COLO829 (cell line): ENCODE results near the gene MYO1C.
"Not testable (repeated sequence)": the region's sequence is repeated elsewhere in the genome, so short reads cannot be mapped to it uniquely, and the experiment has no call there.

ENCODE experiments used
- DNase-seq: peaks from one replicate; pipeline ENCODE4 v3.0.0; 2012; ENCODE audit warnings: low spot score

The MYO1C gene

GRCh38 chr17:1423456-1424135 is 68.9 kb downstream of the MYO1C start:
- no peak for DNase-seq

DNA sequence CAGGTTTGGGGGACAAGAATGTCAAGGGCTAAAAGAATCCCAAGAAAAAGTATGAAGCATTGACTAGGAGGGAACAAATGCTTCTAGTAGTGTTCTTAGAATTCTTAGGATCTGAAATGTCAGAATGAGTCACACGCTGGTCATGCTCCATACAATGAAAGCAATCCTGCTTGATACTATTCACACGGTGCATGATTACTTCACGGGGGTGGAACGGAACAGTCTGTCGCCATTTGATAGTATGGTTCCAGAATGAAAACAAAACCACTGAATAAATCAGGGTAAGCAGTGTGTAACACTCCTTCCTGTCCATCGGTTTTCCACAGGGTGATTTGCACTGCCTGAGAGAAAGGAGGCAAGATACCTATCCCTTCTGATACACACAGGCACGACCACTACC is 69.6 kb downstream of the MYO1C start:
- DNase-seq: peak; percentile 96

DNA sequence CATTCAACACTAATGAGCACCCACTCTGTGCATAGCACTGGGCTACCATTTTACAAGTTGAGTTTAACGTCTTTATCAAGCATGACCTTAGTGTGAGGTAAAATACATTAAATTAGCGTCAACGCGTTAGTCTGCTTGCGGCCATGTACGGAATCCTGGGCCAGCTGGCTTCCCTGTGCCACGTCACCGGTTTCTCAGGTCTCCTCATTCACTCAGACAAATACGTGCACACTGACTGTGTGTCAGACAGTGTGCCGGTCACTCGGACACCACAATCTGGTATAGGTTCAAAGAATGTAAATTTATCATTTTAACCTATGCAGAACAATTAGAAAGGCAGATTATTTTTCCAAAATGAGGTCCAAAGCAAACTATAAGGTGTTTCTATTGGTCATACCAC is 71.0 kb downstream of the MYO1C start:
- DNase-seq: no peak

- DNase-seq: no peak
Observed at GRCh38 chr17:1420981-1421380, 71.5 kb downstream of the MYO1C start.

DNA sequence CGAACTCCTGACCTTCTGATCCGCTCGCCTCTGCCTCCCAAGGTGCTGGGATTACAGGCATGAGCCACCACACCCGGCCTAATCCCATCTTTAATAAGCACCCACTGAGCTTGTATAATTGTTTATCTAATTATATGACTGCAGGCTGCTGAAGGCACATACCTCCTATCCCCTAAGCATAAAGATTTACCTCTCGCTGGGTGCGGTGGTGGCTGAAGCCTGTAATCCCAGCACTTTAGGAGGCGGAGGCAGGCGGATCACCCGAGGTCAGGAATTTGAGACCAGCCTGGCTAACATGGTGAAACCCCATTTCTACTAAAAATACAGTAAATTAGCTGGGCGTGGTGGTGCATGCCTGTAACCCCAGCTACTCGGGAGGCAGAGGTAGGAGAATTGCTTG is 72.3 kb downstream of the MYO1C start:
- no peak for DNase-seq

DNA sequence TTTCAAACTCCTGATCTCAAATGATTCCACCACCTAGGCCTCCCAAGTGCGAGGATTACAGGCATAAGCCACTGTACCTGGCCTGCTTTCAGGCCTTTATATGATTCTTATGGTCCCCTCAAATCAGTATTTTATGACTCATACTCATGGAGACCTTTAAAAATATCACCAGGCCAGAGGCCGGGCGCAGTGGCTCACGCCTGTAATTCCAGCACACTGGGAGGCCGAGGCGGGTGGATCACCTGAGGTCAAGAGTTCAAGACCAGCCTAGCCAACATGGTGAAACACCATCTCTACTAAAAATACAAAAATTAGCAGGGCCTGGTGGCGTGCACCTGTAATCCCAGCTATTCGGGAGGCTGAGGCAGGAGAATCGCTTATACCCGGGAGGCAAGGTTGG is 74.0 kb downstream of the MYO1C start:
- not testable (repeated sequence) for DNase-seq

- no peak for DNase-seq
Observed at GRCh38 chr17:1416414-1416813, 76.1 kb downstream of the MYO1C start.

- DNase-seq: no peak
Observed at GRCh38 chr17:1414634-1415033, 77.9 kb downstream of the MYO1C start.
